Stimulated activated CD8-positive, alpha-beta memory T cell treated with anti-CD3 and anti-CD28 coated beads, Interleukin-12 subunit alpha, Interleukin-12 subunit beta, amount 100 ng/mL, for 4 hours (primary cell): ENCODE results near the gene ADCK1.
"Not testable (repeated sequence)": the region's sequence is repeated elsewhere in the genome, so short reads cannot be mapped to it uniquely, and the experiment has no call there.

Experiments
- DNase-seq: peaks from one replicate; pipeline ENCODE4 v3.0.0-alpha.2; 2020; ENCODE audit warnings: low read depth

ADCK1 gene

GRCh38 chr14:77903221-77903620 is 103.3 kb downstream of the ADCK1 start:
- DNase-seq: no peak

GRCh38 chr14:77903937-77904617 is 104.2 kb downstream of the ADCK1 start:
- DNase-seq: no peak

DNA sequence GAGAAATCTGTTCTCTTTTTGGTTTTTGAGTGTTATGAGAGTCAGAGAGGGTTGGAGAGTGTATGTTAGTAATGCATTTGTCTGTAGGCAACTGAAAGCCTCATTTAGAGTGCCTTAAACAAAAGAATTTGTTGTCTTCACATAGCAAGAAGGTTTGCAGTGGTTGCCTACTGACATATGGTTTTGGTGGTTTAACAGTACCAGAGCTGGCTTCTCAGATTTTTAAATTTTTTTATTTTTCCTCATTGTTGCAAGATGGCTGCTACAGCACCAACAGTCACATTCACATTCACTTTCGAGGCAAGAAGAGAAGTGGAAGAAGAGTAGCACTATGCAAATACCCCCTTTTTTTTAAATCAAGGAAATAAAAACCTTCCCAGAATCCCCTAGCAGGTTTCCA is 106.5 kb downstream of the ADCK1 start:
- no peak for DNase-seq

GRCh38 chr14:77908847-77909246 is 108.9 kb downstream of the ADCK1 start:
- DNase-seq: no peak

DNA sequence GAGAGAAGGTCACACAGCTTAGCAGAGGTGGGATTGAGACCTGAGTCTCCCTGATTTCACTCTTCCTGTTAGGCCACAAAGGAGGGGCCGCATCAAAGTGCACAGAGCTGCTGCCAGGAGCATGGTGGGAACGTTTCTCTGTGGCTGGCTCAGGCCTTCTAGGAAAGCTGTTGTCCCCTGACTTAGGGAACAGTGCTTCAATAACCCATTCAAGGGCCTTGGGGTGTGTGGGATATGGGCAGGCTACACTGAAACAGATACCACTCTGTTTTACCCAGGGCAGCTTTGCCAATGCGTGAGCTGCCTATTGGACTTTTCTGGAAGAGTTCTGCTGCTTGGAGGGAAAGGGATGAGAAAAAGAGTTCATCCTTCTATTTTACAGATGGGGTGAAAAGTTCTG is 110.0 kb downstream of the ADCK1 start:
- no peak for DNase-seq

- no peak for DNase-seq
These were observed 110.6 kb downstream of the ADCK1 start for GRCh38 chr14:77910506-77910905.

DNA sequence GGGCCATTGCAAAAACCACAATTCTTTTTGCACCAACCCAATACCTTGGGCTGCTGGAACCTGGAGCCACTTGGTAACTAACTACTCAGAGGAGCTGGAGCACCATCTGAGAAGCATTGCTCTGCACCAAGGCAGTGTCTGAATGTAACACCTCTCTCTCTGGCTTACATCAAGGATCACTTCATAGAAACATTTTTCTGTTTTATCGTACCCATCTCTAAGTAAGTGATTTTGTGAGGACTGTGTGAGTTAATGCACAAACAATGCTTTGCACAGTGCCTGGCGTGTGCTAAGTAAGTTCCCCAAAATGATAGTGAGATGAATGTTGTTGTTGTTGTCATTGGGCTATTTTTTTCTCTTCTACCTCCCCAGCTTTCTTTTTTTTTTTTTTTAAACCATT is 111.4 kb downstream of the ADCK1 start:
- no peak for DNase-seq

GRCh38 chr14:77912754-77913556 is 113.0 kb downstream of the ADCK1 start:
- DNase-seq: no peak

GRCh38 chr14:77914073-77914721 is 114.3 kb downstream of the ADCK1 start:
- no peak for DNase-seq

DNA sequence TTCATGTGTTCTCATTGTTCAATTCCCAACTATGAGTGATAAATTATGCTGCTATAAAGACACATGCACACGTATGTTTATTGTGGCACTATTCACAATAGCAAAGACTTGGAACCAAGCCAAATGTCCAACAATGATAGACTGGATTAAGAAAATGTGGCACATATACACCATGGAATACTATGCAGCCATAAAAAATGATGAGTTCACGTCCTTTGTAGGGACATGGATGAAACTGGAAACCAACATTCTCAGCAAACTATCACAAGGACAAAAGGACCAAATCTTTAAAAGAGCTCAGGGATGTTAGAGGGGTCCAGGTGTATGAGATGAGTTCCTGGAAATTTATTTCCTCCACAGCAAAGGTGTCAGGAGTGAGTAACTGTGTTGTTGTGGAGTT is 115.5 kb downstream of the ADCK1 start:
- DNase-seq: not testable (repeated sequence)

GRCh38 chr14:77917491-77918201 is 117.7 kb downstream of the ADCK1 start:
- DNase-seq: no peak

DNA sequence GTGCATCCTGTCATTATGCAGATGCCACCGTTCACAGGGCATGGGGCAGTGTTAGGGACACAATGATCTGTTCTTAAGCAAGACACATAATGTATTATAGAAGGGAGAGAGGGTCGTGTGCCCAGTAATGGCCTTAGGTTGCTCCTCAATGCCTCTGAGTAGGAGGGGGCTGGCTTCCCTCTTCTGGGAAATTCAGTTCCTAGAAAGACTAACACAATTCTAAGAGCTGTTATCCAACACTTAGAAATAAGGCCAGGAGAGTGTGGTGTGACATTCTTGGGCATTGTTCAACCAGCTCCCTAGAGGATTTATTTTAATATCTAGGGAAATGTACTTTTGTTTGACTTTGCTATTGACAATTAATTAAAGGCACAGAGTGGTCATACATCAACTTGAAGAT is 118.5 kb downstream of the ADCK1 start:
- no peak for DNase-seq

DNA sequence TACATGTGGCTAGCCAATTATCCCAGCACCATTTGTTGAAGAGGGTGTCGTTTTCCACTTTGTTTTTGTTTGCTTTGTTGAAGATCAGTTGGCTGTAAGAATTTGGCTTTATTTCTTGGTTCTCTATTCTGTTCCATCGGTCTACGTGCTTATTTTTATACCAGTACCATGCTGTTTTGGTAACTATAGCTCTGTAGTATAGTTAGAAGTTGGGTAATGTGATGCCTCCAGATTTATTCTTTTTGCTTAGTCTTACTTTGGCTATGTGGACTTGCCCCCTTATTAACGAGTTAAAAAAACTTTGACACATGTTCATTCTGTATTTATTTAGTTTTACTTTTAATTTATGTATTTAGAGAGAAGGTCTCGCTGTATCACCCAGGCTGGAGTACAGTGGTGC is 120.4 kb downstream of the ADCK1 start:
- DNase-seq: no peak

DNA sequence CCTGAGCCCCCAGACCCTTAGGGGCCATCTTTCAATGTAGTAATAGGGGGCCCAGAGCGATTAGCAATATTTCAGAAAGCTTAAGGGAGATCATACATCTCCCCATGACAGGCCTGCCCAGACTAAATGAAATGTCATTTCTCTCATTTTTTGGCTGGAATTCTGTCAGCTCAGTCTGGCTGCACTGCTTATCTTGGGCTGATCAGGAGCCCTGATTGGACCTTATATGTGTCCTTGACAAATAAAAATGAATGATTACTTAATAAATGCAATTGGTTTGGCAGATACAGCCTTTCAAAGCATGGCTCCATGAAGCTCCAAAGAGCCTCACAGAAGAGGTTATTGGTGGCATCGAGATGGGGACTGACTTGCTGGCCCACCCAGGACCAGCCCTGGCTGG is 121.9 kb downstream of the ADCK1 start:
- no peak for DNase-seq

DNA sequence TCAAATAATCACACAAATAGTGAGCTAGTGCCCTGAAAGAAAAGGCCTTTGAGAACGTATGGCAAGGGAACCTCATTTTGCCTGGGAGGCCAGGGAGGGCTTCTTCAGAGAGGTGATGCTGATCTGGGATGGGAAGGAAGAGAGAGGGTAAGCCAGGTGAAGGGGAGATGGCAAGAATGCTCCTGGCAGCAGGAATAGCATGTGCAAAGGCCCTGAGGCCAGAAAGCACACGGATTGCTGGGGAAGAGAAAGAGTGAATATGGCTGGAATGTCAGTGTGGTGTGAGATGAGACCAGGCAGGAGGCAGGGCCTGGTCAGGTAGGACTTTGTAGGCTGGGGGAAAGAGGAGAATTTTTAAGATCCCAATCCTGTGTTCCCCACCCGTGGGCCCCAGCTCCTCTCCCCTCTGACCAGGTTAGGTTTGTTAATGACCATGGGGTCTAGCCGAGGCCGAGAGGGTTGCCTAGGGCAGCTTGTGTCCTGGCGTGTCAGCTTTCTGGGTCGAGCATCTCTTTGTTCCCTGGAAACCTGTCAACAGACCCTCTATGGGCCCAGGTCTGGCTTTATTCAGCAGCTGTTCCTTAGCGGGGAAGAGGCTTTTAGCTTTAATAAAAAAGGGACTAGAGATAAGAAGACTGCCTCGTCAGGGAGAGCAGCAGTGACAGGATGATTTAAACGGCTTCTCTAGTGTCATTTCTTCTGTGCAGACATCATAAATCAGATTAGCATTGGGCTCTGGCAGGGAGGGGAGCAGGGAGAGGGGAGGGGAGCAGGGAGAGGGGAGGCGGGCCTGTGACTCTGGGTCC is 123.4 kb downstream of the ADCK1 start:
- no peak for DNase-seq

DNA sequence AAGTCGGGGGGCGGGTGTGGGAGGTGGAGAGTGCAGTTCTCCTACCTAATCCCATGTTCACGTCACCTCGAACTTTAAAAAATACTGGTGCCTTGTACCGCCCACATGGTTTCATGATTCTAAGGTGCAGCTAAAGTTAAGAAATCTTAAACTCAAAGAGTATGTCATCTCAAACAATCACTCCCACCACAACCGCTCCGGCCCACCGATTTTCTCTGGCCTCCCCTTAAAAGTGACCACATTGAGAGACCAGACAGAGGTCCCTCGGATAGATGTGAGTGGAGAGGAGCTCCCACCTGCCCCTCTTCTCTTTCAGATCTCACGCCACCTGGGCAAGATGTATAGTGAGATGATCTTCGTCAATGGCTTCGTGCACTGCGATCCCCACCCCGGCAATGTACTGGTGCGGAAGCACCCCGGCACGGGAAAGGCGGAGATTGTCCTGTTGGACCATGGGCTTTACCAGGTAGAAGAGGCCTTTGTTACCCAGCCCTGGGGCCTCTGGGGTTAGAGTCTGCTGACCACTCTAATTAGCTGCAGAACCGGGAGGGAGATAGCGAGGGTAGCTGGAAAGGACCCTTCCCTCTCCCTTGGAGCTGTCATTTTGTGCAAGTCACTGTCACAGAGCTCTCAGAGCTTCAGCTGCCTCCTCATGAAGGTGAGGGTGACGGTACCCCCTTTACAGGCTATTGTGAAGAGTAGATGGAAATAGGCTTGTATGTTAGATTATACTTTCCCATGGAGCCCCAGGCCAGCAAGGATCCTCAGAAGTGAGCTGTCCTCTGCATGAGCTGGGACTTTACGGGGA is 124.4 kb downstream of the ADCK1 start:
- DNase-seq: no peak

DNA sequence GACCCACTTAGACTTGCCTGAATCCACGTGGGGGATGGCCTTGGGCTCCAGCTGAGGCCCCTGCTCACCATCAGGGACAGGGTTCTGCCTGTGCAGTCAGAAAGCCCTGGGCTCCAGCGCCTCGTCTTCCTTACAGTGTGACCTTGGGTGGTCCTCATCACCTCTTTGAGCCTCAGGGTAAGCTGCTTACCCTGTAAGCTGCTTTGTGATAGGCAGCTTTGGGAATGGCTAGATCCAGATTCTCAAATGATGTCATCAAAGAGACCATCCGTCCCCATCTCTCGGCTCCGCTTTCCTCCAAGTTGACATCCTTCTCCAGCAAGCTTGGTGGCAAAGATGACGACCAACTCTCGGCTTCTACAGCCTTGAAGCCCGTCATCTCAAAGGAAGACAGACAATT is 127.0 kb downstream of the ADCK1 start:
- DNase-seq: no peak

GRCh38 chr14:77931441-77931840 is 131.5 kb downstream of the ADCK1 start:
- no peak for DNase-seq

- DNase-seq: no peak
These were observed 136.3 kb downstream of the ADCK1 start for GRCh38 chr14:77936138-77936639.

DNA sequence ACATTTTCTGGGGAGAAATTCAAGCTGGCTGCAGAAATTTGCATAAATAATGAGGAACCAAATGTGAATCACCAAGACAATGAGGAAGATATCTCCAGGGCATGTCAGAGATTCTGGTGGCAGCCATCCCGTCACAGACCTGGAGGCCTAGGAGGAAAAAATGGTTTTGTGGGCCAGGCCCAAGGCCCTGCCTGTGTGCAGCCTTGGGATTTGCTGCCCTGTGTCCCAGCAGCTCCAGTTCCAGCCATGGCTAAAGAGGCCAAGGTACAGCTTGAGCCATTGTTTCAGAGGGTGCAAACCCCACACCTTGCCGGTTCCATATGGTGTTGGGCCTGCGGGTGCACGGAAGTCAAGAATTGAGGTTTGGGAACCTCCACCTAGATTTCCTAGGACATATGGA is 147.5 kb downstream of the ADCK1 start:
- no peak for DNase-seq
